ENCODE data around the gene ZNF575. TPM values are rescaled to one million over a fixed set of nuclear protein-coding genes. Genes with fewer than 3 reads are reported as not detected.
"Not testable (repeated sequence)": the region's sequence is repeated elsewhere in the genome, so short reads cannot be mapped to it uniquely, and the experiment has no call there.

Gene ZNF575
- total RNA-seq, 1 experiment from 2014 or later: not detected

- DNase-seq (ENCODE audit: low read depth, low spot score): peak; percentile 98
- in situ Hi-C loops (cut with HindIII; ENCODE audit: low pct_unique_long_range_greater_than_20kb, low sequenced_read_pairs): no loop called here
Measured at GRCh38 chr19:43533546-43534304, 737 bp downstream of the ZNF575 start.

- in situ Hi-C loops (cut with HindIII; ENCODE audit: low pct_unique_long_range_greater_than_20kb, low sequenced_read_pairs): no loop called here
- no peak for DNase-seq (ENCODE audit: low read depth, low spot score)
Measured at GRCh38 chr19:43534305-43534815, 1.4 kb downstream of the ZNF575 start.

- DNase-seq (ENCODE audit: low read depth, low spot score): peak; percentile 68
- in situ Hi-C loops (cut with HindIII; ENCODE audit: low pct_unique_long_range_greater_than_20kb, low sequenced_read_pairs): no loop called here
Measured at GRCh38 chr19:43534816-43535761, 2.1 kb downstream of the ZNF575 start.

- in situ Hi-C loops (cut with HindIII; ENCODE audit: low pct_unique_long_range_greater_than_20kb, low sequenced_read_pairs): no loop called here
Measured at GRCh38 chr19:43538922-43539321, 5.9 kb downstream of the ZNF575 start.

GRCh38 chr19:43540381-43540780 is 7.4 kb downstream of the ZNF575 start:
- DNase-seq (ENCODE audit: low read depth, low spot score): no peak
- in situ Hi-C loops (cut with HindIII; ENCODE audit: low pct_unique_long_range_greater_than_20kb, low sequenced_read_pairs): no loop called here

More at GRCh38 chr19:43538922-43539321, 5.9 kb downstream of the ZNF575 start:
- DNase-seq (ENCODE audit: low read depth, low spot score): no peak

GRCh38 chr19:43541920-43542650 is 9.1 kb downstream of the ZNF575 start:
- no peak for DNase-seq (ENCODE audit: low read depth, low spot score)
- in situ Hi-C loops (cut with HindIII; ENCODE audit: low pct_unique_long_range_greater_than_20kb, low sequenced_read_pairs): no loop called here

- DNase-seq (ENCODE audit: low read depth, low spot score): no peak
- in situ Hi-C loops (cut with HindIII; ENCODE audit: low pct_unique_long_range_greater_than_20kb, low sequenced_read_pairs): no loop called here
Measured at GRCh38 chr19:43544077-43544476, 11.1 kb downstream of the ZNF575 start.

- no peak for DNase-seq (ENCODE audit: low read depth, low spot score)
- in situ Hi-C loops (cut with HindIII; ENCODE audit: low pct_unique_long_range_greater_than_20kb, low sequenced_read_pairs): no loop called here
Measured at GRCh38 chr19:43545276-43545675, 12.3 kb downstream of the ZNF575 start.

GRCh38 chr19:43545981-43546380 is 13.0 kb downstream of the ZNF575 start:
- DNase-seq (ENCODE audit: low read depth, low spot score): no peak
- in situ Hi-C loops (cut with HindIII; ENCODE audit: low pct_unique_long_range_greater_than_20kb, low sequenced_read_pairs): no loop called here

- no peak for DNase-seq (ENCODE audit: low read depth, low spot score)
- in situ Hi-C loops (cut with HindIII; ENCODE audit: low pct_unique_long_range_greater_than_20kb, low sequenced_read_pairs): no loop called here
Measured at GRCh38 chr19:43546581-43546980, 13.6 kb downstream of the ZNF575 start.

- in situ Hi-C loops (cut with HindIII; ENCODE audit: low pct_unique_long_range_greater_than_20kb, low sequenced_read_pairs); DNase-seq (ENCODE audit: low read depth, low spot score): not testable (repeated sequence)
Measured at GRCh38 chr19:43547926-43548325, 14.9 kb downstream of the ZNF575 start.

GRCh38 chr19:43548706-43549105 is 15.7 kb downstream of the ZNF575 start:
- DNase-seq (ENCODE audit: low read depth, low spot score): no peak
- in situ Hi-C loops (cut with HindIII; ENCODE audit: low pct_unique_long_range_greater_than_20kb, low sequenced_read_pairs): no loop called here

- in situ Hi-C loops (cut with HindIII; ENCODE audit: low pct_unique_long_range_greater_than_20kb, low sequenced_read_pairs): no loop called here
- no peak for DNase-seq (ENCODE audit: low read depth, low spot score)
Measured at GRCh38 chr19:43551399-43552197, 18.6 kb downstream of the ZNF575 start.

- DNase-seq (ENCODE audit: low read depth, low spot score): no peak
- in situ Hi-C loops (cut with HindIII; ENCODE audit: low pct_unique_long_range_greater_than_20kb, low sequenced_read_pairs): no loop called here
Measured at GRCh38 chr19:43552198-43552450, 19.1 kb downstream of the ZNF575 start.

GRCh38 chr19:43552616-43553015 is 19.6 kb downstream of the ZNF575 start:
- DNase-seq (ENCODE audit: low read depth, low spot score): no peak
- in situ Hi-C loops (cut with HindIII; ENCODE audit: low pct_unique_long_range_greater_than_20kb, low sequenced_read_pairs): no loop called here

GRCh38 chr19:43553656-43554055 is 20.7 kb downstream of the ZNF575 start:
- DNase-seq (ENCODE audit: low read depth, low spot score): no peak
- in situ Hi-C loops (cut with HindIII; ENCODE audit: low pct_unique_long_range_greater_than_20kb, low sequenced_read_pairs): no loop called here

GRCh38 chr19:43554317-43554895 is 21.4 kb downstream of the ZNF575 start:
- in situ Hi-C loops (cut with HindIII; ENCODE audit: low pct_unique_long_range_greater_than_20kb, low sequenced_read_pairs): no loop called here
- no peak for DNase-seq (ENCODE audit: low read depth, low spot score)
